Measurements from ENCODE around the gene IL22RA1. TPM values are rescaled to one million over a fixed set of nuclear protein-coding genes. Genes with fewer than 3 reads are reported as not detected.

The IL22RA1 gene
- total and polyA plus RNA-seq, 10 of the 15 experiments (the other 5 are each of a cell fraction or from before 2014, with no cell fraction given): not detected

- no peak for TF ChIP-seq ZNF687 (IDR thresholded peaks at IDR 0.05)
- TF ChIP-seq SRF (IDR thresholded peaks at IDR 0.05; ENCODE audit: low read depth in 2 of 2, low read length in 2 of 2): no peak
Observed at GRCh38 chr1:24179251-24179840, 36.4 kb upstream of the IL22RA1 start (continued).

GRCh38 chr1:24178407-24178806, 35.5 kb upstream of the IL22RA1 start:
- ChIA-PET SMC1A (ENCODE audit: uncharacterized antibody, unreplicated experiment) (no interaction called here), POLR2A (no interaction called here), RAD21 (ENCODE audit: unreplicated experiment) (interaction anchor here (1.2 to 2.2 kb wide), 3 partner anchors 12 to 213 kb away, joined by 3 to 9 read pairs (median 4); no protein-coding TSS in a partner anchor), CTCF (interaction anchor here (1.5 to 2.7 kb wide), 4 partner anchors 9 to 28 kb away, joined by 4 to 11 read pairs (median 7); partner anchors contain the start of gene IFNLR1)
- intact Hi-C loops (cut with micrococcal nuclease; ENCODE audit: unreplicated experiment): no loop called here
- Histone ChIP-seq H3K36me3 (ENCODE audit: control insufficient read depth in 2 of 2, insufficient read depth in 2 of 2, low read length in 1 of 2) (no peaks in the 10 kb centered on the region; a peak in 1 of 4 replicates), H3K9ac (ENCODE audit: control insufficient read depth, insufficient read depth, low read length) (no peak overlapping the region), H4K20me1 (ENCODE audit: control insufficient read depth, insufficient read depth) (no peaks in the 10 kb centered on the region), H2AFZ (ENCODE audit: control insufficient read depth, low read depth, low read length) (no peak overlapping the region), H3K4me1 (ENCODE audit: control insufficient read depth, insufficient read depth, low read length) (peaks cover 6% of the 10 kb centered on the region), H3K27ac (ENCODE audit: control insufficient read depth, insufficient read depth) (no peak overlapping the region), H3K9me3 (replicated peaks; ENCODE audit: control insufficient read depth, insufficient read depth, low read length) (no peaks in the 10 kb centered on the region; the same call in 2 of the 3 replicates), H3K4me3 (no peak overlapping the region), H3K4me2 (ENCODE audit: control insufficient read depth, insufficient read depth) (no peak overlapping the region), H3K27me3 (replicated peaks in 1 of 2; ENCODE audit: control insufficient read depth in 2 of 2, insufficient read depth in 2 of 2, low read length in 1 of 2) (peaks cover 0 to 2% of the 10 kb centered on the region in 2 experiments; a peak in 2 of 4 replicates), H3K79me2 (ENCODE audit: control insufficient read depth, insufficient read depth, low read length) (no peaks in the 10 kb centered on the region)
- FAIRE-seq: no peak
- in situ Hi-C loops (cut with MboI): loop anchor here (5.0 kb wide), 1 partner anchor 51 kb away; no protein-coding TSS in a partner anchor
- TF ChIP-seq RB1 (IDR thresholded peaks at IDR 0.05; ENCODE audit: borderline replicate concordance) (no peak), POLR2A (IDR thresholded peaks at IDR 0.05; ENCODE audit: low read depth, low read length) (no peak), RUNX3 (IDR thresholded peaks at IDR 0.05; ENCODE audit: low read length) (0 out of 2 replicates have a peak, but pooled peaks have one; percentile 21)
- no peak for DNase-seq (ENCODE audit: low read depth, low spot score)
- BruUV-seq (replicated peaks): no TSS peak
- ATAC-seq: no peak
- WGBS (ENCODE audit: insufficient coverage, insufficient replicate concordance, low lambda C conversion rate, missing lambda C conversion rate): 84% methylated on average over 3 of the region's 3 CpGs
